GM18508 (cell line): ENCODE measurements around the gene SREBF1.

Source experiments
- ATAC-seq: cut with Tn5 transposase; IDR thresholded peaks from one replicate; pipeline ENCODE4 v1.9.1; 2021; ENCODE audit warnings: moderate number of reproducible peaks; ENCODE audit not compliant: insufficient read depth, unreplicated experiment

The SREBF1 gene

GRCh38 chr17:17826942-17827785 is 9.6 kb downstream of the SREBF1 start:
- ATAC-seq, result no peak

DNA sequence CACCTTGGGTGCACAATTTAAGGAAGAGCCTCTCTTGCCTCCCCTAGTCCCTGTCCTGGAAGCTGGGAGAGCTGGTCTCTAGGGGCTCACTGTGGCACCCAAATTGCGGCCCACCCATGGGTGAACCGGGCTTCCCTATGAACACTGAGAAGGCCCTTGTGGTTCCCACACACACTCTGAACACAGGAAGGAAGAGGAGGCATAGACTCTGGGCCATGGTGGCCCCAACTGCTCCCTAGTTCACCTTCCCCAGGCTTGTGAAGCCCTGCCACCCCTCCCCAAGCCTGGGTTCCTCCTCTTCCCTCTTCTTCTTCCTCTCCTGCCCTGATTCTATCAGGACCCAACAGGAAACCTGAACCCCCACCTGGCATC is 10.5 kb downstream of the SREBF1 start:
- no peak for ATAC-seq

DNA sequence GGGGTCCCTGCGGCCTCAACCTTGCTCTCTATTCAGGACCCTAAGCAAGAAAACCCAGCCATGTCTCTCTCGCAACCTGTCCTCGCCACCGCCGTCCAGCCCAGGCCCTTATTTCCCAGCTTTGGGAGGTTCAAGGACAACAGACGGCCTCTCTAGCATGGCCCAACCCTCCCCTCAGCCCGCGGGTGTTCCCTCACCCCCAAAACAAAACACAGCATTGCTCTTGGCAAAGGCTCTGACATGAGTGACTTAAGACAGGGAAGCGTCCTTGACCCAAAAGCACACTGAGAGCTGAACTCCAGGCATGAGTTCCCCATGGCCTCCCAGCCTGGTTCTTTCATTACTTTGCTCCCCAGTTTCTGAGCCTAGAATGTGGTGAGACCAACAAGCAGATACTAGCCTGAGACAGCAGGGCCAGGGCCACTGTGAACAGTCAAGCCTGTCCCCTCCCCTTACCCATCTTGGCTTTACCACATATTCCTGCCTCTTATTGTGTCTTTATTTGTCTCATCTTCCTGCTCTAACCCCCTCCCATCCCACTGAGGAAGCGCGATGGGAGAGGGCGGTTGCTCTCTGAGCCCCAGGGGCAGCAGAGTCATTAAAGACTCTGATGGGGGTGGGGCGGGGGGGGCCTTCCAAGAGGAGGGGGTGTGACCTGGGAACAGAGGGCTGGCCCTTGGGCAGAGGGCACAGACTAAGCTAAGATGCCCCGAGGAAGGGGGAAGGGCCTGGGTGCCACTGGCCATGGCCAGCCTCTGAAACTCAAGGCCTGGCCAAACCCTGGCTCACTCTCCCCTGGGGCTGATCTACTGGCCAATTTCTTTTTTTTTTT is 11.8 kb downstream of the SREBF1 start:
- ATAC-seq, result no peak

DNA sequence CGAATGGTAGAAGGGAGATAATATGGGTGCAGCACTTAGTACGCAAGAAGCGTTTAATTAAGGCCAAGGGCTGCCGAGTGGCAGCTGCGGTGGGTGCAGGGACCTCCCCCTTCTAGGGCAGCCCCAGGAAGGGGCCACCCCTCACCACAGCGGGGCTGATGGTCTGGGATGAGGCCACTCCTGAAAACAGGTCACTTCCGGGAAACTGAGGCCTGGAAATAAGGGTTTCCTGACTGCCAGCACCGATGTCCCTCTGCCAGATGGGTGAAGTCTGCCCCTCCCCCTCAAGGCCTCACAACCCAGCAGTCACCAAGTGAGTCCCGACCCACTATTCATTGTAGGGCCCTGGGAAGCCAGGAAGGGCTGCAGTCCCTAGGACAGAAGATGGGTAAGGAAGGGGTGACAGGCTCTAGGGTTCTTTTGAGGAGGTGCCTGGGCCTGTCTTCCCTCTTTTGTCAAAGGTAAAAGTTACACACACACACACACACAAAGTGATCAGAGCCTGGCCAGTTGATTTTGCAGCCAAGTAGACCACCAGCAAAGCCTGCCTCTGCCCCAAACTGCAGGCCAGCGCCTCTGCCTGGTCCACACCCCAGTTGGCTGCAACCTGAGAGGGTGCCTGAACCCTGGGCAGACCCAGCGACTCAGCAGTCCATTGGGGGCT is 12.5 kb downstream of the SREBF1 start:
- no peak for ATAC-seq

DNA sequence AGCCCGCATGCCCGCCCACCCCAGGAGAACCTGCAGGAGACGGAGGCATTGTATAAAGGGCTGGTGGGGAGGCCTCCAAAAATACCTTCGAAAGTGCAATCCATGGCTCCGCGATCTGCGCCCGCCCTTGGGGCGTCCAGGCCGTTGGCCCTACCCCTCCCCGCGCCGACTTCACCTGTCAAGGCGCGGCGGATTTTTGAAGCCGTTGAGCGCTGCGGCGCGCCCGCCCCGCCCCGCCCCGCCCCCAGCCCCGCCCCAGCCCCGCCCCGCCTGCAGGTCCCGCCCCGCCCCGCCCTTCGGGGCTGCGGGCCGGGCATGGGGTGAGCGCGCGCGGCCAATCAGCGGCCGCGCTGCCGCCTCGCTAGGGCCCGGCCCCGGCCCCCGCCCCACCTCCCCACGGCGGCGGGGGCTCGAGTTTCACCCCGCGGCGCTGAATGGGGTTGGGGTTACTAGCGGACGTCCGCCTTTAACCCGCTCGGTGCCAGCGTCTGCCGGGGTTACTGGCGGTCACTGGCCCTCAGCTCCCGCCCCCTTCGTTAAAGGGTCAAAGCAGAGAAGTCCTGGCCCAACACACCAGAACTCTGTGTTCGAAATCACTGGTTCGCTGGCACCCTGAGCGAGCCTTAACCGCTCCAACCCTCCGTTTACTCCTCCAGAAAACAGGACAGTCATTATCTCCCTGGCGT is 13.2 kb downstream of the SREBF1 start:
- no peak for ATAC-seq

- ATAC-seq, result no peak
These were observed 14.2 kb downstream of the SREBF1 start for GRCh38 chr17:17822616-17823015.

DNA sequence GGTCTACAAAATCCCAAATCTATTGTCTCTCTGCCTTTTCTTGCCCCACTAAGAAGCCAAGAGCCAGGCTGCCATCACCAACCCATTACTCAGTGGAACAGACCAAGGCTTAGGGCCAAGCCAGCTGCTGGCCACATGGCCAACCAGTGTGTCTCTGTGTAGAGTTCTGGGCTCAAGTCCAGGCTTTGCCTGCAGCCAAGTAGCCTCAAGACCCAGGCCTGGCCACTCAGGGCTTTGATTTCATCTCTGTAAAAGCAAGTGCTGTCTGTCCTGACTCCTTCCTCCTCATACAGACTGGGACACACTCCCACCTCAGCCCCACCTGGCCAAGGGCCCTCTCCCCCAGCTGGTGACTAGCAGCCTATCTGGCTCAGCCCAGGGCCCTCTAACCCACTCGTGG is 14.6 kb downstream of the SREBF1 start:
- no peak for ATAC-seq

DNA sequence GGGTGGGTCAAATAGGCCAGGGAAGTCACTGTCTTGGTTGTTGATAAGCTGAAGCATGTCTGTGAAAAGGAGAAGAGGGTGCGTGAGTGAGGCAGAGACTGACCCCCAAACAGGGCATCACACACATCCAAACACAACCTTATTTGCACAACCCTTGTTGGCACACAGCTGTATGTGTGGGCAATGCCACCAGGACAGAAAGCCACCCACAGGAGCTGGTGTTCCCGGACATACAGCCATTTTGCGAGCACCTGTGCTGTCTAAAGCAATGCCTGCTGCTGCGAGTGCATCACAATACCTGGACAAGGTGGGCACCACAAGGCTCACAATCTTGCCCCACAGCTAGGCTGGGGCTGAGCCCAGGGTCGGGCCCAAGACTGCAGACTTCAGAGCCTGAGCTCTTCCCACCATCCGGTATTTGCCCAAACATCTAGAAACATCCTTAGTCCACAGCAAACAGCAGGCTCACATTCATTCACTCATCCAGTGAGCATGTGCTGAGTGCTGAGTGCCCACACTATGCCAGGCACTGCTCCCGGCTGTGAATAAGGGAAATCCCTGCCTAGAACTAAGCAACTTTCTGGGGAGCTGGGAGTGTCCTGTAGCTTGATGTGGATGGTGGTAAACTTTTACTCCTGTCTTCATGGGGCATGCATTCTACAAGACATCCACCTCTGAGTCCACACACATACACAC is 16.2 kb downstream of the SREBF1 start:
- no peak for ATAC-seq

DNA sequence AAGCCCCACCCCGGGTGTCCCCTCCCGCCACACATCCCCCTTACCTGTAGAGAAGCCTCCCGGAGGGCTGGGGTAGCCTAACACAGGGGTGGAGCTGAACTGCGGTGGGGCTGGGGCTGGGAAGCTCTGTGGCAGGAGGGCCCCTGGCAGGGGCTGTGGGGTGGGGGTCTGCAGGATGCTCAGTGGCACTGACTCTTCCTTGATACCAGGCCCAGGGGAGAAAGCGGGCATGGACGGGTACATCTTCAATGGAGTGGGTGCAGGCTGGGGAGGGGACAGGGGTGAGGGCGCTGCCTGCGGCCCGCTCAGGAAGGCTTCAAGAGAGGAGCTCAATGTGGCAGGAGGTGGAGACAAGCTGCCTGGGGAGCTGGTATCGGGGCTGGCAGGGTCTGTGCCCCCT is 16.7 kb downstream of the SREBF1 start:
- ATAC-seq, result no peak

GRCh38 chr17:17819561-17819995 is 17.2 kb downstream of the SREBF1 start:
- ATAC-seq, result no peak

- ATAC-seq, result no peak
These were observed 17.7 kb downstream of the SREBF1 start for GRCh38 chr17:17819111-17819510.

- no peak for ATAC-seq
These were observed 18.7 kb downstream of the SREBF1 start for GRCh38 chr17:17818088-17818526.

DNA sequence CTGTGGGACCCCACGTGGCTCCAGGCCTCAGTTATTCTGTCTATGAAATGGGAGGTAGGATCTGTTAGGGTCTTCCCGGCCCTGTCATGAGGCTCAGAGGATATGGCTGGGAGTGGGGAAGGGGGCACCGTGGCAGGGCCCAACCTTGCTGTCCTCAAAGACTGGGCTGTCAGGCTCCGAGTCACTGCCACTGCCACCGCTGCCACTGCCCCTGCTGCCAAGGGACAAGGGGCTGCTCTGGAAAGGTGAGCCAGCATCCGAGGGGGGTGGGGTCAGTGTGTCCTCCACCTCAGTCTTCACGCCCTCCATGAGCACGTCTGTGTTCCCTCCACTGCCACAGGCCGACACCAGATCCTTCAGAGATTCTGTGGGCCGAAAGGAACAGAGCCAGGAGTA is 19.2 kb downstream of the SREBF1 start:
- ATAC-seq, result no peak

GRCh38 chr17:17816831-17817551 is 19.8 kb downstream of the SREBF1 start:
- ATAC-seq, result no peak

GRCh38 chr17:17816240-17816814 is 20.5 kb downstream of the SREBF1 start:
- no peak for ATAC-seq

GRCh38 chr17:17815436-17816200 is 21.2 kb downstream of the SREBF1 start:
- ATAC-seq, result no peak

- ATAC-seq, result no peak
These were observed 21.8 kb downstream of the SREBF1 start for GRCh38 chr17:17815062-17815406.
